ENCODE data around the gene ADORA1.

DNA sequence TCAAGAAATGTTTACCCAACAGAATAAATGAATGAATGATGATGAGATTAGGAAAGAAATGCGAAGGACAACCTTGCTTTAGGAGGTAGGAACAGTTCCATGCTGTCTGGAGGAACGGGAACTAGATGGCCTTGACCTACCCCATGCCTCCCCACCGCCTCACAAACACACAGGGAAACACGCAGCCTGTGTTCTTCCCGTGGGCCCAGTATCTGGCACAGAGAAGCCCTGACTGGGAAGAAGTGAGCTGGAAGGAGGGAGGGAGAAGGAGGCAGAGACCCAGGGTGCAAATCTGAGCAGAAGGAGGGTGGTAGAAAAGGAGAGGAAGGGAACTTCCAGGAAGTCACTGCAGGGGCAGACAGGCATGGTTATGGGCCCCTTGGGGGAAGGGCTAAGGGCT is 3.5 kb upstream of the ADORA1 start:
- no peak for TF ChIP-seq CTCF (IDR thresholded peaks at IDR 0.05; ENCODE audit: low read depth, low read length, missing input control)
- TF ChIP-seq JUND (IDR thresholded peaks at IDR 0.05): no peak
- TF ChIP-seq RAD21 (IDR thresholded peaks at IDR 0.05): no peak
- TF ChIP-seq FOXA1 (IDR thresholded peaks at IDR 0.05): no peak
- TF ChIP-seq, protein P1, sequence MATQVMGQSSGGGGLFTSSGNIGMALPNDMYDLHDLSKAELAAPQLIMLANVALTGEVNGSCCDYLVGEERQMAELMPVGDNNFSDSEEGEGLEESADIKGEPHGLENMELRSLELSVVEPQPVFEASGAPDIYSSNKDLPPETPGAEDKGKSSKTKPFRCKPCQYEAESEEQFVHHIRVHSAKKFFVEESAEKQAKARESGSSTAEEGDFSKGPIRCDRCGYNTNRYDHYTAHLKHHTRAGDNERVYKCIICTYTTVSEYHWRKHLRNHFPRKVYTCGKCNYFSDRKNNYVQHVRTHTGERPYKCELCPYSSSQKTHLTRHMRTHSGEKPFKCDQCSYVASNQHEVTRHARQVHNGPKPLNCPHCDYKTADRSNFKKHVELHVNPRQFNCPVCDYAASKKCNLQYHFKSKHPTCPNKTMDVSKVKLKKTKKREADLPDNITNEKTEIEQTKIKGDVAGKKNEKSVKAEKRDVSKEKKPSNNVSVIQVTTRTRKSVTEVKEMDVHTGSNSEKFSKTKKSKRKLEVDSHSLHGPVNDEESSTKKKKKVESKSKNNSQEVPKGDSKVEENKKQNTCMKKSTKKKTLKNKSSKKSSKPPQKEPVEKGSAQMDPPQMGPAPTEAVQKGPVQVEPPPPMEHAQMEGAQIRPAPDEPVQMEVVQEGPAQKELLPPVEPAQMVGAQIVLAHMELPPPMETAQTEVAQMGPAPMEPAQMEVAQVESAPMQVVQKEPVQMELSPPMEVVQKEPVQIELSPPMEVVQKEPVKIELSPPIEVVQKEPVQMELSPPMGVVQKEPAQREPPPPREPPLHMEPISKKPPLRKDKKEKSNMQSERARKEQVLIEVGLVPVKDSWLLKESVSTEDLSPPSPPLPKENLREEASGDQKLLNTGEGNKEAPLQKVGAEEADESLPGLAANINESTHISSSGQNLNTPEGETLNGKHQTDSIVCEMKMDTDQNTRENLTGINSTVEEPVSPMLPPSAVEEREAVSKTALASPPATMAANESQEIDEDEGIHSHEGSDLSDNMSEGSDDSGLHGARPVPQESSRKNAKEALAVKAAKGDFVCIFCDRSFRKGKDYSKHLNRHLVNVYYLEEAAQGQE (IDR thresholded peaks at IDR 0.05): no peak
- no peak for TF ChIP-seq ZBTB33 (IDR thresholded peaks at IDR 0.05)
- TF ChIP-seq SP1 (IDR thresholded peaks at IDR 0.05): no peak
- TF ChIP-seq, protein P2, sequence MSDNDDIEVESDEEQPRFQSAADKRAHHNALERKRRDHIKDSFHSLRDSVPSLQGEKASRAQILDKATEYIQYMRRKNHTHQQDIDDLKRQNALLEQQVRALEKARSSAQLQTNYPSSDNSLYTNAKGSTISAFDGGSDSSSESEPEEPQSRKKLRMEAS (IDR thresholded peaks at IDR 0.05): no peak
- TF ChIP-seq ATF3 (IDR thresholded peaks at IDR 0.05): no peak
- TF ChIP-seq YY1 (IDR thresholded peaks at IDR 0.05): no peak
- TF ChIP-seq GABPA (IDR thresholded peaks at IDR 0.05 in 1 of 2, conservative IDR thresholded peaks at IDR 0.05 in 1 of 2): no peak
- no peak for TF ChIP-seq NR2F2 (IDR thresholded peaks at IDR 0.05)
- no peak for TF ChIP-seq TAF1 (conservative IDR thresholded peaks at IDR 0.05)
- no peak for TF ChIP-seq EGR1 (IDR thresholded peaks at IDR 0.05; ENCODE audit: low read depth in 2 of 2)
